Measurements from ENCODE around the gene SNRNP200. TPM values are rescaled to one million over a fixed set of nuclear protein-coding genes. Genes with fewer than 3 reads are reported as not detected.
"Not testable (repeated sequence)": the region's sequence is repeated elsewhere in the genome, so short reads cannot be mapped to it uniquely, and the experiment has no call there.

The SNRNP200 gene
- polyA plus RNA-seq, 2 donors: 52.5 to 65.6 TPM

GRCh38 chr2:96258166-96259022, 47.0 kb downstream of the SNRNP200 start:
- Histone ChIP-seq H3K4me3 (ENCODE audit: low read depth in 1 of 2, low read length in 2 of 2) (no peak overlapping the region), H3K27me3 (ENCODE audit: control insufficient read depth in 1 of 2, insufficient read depth in 2 of 2, low read length in 2 of 2) (no peaks in the 10 kb centered on the region), H3K27ac (ENCODE audit: low read depth in 2 of 2, low read length in 1 of 2) (peak overlapping the region; percentile 8 to 64), H3K9me3 (ENCODE audit: control insufficient read depth in 2 of 2, insufficient read depth in 1 of 2, low read depth in 1 of 2, low read length in 1 of 2) (no peaks in the 10 kb centered on the region), H3K4me1 (ENCODE audit: control insufficient read depth in 2 of 2, insufficient read depth in 2 of 2, low read length in 1 of 2) (peaks cover 12 to 13% of the 10 kb centered on the region in 2 donors), H3K36me3 (ENCODE audit: control insufficient read depth in 2 of 2, insufficient read depth in 2 of 2, low read length in 1 of 2) (peaks cover 11 to 19% of the 10 kb centered on the region in 2 donors)
- 79 to 86% methylated on average over 7 of the region's 7 CpGs for WGBS, 2 donors

DNA sequence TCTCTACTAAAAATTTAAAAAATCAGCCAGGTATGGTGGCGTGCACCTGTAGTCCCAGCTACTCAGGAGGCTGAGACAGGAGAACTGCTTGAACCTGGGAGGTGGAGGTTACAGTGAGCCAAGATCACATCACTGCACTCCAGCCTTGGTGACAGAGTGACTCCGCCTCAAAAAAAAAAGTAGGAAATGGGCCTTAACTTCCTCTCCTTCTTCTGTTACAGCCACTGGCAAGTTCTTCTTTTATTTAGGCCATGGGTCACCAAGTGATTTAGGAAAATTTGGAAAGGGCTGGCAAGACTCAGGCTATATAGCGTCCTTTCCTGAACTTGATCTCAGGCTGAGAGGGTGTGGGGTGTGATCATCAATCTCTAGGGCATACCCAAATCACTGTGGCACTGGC, 47.6 kb downstream of the SNRNP200 start:
- Histone ChIP-seq H3K4me1 (ENCODE audit: control insufficient read depth in 2 of 2, insufficient read depth in 2 of 2, low read length in 1 of 2) (peaks cover 12 to 13% of the 10 kb centered on the region in 2 donors), H3K36me3 (ENCODE audit: control insufficient read depth in 2 of 2, insufficient read depth in 2 of 2, low read length in 1 of 2) (peaks cover 14 to 26% of the 10 kb centered on the region in 2 donors), H3K27ac (ENCODE audit: low read depth in 2 of 2, low read length in 1 of 2) (peak overlapping the region in 1 of 2 donors; percentile 64)
- H3K4me3 ChIP-seq (ENCODE audit: low read depth in 1 of 2, low read length in 2 of 2); H3K27me3 ChIP-seq (ENCODE audit: control insufficient read depth in 1 of 2, insufficient read depth in 2 of 2, low read length in 2 of 2); H3K9me3 ChIP-seq (ENCODE audit: control insufficient read depth in 2 of 2, insufficient read depth in 1 of 2, low read depth in 1 of 2, low read length in 1 of 2): not testable (repeated sequence)
- WGBS, 2 donors: 86 to 91% methylated on average over 3 of the region's 3 CpGs

DNA sequence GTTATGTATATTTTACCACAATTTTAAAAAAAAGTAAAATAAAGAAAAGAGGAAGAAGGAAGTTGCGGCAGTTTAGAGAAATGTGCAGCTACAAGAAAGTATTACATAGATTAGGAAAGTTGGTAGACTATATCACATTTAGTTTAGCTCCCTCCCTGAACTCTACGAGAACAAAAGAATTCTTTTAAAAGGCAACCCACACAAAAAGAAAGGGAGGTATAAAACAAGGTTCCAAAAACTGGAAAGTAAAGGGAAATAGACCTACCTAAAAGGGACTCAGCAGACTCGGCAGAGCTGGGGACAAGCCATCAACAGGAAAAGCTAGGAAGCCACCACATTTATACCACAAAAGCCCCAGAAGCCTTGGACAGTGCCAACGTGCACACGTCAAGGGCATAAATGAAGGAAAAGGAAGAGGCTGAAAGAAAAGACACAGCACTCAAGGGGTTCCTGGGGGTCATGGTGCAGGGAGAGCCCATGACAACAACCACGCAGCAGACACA, 48.7 kb downstream of the SNRNP200 start:
- H3K9me3 ChIP-seq (ENCODE audit: control insufficient read depth in 2 of 2, insufficient read depth in 1 of 2, low read depth in 1 of 2, low read length in 1 of 2): no peaks in the 10 kb centered on the region
- 72 to 77% methylated on average over 6 of the region's 6 CpGs for WGBS, 2 donors
- H3K4me1 ChIP-seq (ENCODE audit: control insufficient read depth in 2 of 2, insufficient read depth in 2 of 2, low read length in 1 of 2): peaks cover 12 to 13% of the 10 kb centered on the region in 2 donors
- no peaks in the 10 kb centered on the region for H3K27me3 ChIP-seq (ENCODE audit: control insufficient read depth in 1 of 2, insufficient read depth in 2 of 2, low read length in 2 of 2)
- H3K27ac ChIP-seq (ENCODE audit: low read depth in 2 of 2, low read length in 1 of 2): no peak overlapping the region
- no peak overlapping the region for H3K4me3 ChIP-seq (ENCODE audit: low read depth in 1 of 2, low read length in 2 of 2)
- peaks cover 19 to 37% of the 10 kb centered on the region in 2 donors for H3K36me3 ChIP-seq (ENCODE audit: control insufficient read depth in 2 of 2, insufficient read depth in 2 of 2, low read length in 1 of 2)

- peaks cover 0 to 6% of the 10 kb centered on the region in 2 donors for H3K4me1 ChIP-seq (ENCODE audit: control insufficient read depth in 2 of 2, insufficient read depth in 2 of 2, low read length in 1 of 2)
- no peaks in the 10 kb centered on the region for H3K9me3 ChIP-seq (ENCODE audit: control insufficient read depth in 2 of 2, insufficient read depth in 1 of 2, low read depth in 1 of 2, low read length in 1 of 2)
- no peak overlapping the region for H3K4me3 ChIP-seq (ENCODE audit: low read depth in 1 of 2, low read length in 2 of 2)
- no peaks in the 10 kb centered on the region for H3K27me3 ChIP-seq (ENCODE audit: control insufficient read depth in 1 of 2, insufficient read depth in 2 of 2, low read length in 2 of 2)
- peak overlapping the region; percentile 6 to 17 for H3K27ac ChIP-seq (ENCODE audit: low read depth in 2 of 2, low read length in 1 of 2)
- H3K36me3 ChIP-seq (ENCODE audit: control insufficient read depth in 2 of 2, insufficient read depth in 2 of 2, low read length in 1 of 2): peaks cover 19 to 38% of the 10 kb centered on the region in 2 donors
- WGBS, 2 donors: 76 to 77% methylated on average over 11 of the region's 11 CpGs
These were observed 50.8 kb downstream of the SNRNP200 start for GRCh38 chr2:96254571-96254970.

DNA sequence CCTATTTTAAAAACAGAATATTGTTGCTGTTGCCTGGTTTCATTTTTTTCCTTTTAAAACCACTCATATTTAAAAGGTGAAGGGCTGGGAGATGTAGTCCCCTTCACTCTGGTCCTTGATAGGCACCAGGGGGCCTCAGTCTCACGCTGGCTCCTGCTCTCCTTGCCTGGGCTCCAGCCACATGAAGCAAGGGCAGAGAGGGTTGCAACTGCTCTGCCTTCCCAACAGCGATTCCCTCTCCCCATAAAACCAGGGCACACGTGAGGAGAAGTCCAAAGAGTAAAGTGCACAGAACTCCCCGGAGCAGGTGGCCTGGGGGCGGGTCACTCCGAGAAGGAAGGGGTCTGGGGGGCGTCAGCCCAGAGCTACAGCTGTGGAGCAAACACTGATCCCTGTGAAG, 52.3 kb downstream of the SNRNP200 start:
- 86% methylated on average over 7 of the region's 7 CpGs for WGBS, 2 donors
- Histone ChIP-seq H3K36me3 (ENCODE audit: control insufficient read depth in 2 of 2, insufficient read depth in 2 of 2, low read length in 1 of 2) (peaks cover 19 to 38% of the 10 kb centered on the region in 2 donors), H3K9me3 (ENCODE audit: control insufficient read depth in 2 of 2, insufficient read depth in 1 of 2, low read depth in 1 of 2, low read length in 1 of 2) (no peaks in the 10 kb centered on the region), H3K4me1 (ENCODE audit: control insufficient read depth in 2 of 2, insufficient read depth in 2 of 2, low read length in 1 of 2) (no peaks in the 10 kb centered on the region), H3K4me3 (ENCODE audit: low read depth in 1 of 2, low read length in 2 of 2) (no peak overlapping the region), H3K27ac (ENCODE audit: low read depth in 2 of 2, low read length in 1 of 2) (no peak overlapping the region), H3K27me3 (ENCODE audit: control insufficient read depth in 1 of 2, insufficient read depth in 2 of 2, low read length in 2 of 2) (no peaks in the 10 kb centered on the region)

DNA sequence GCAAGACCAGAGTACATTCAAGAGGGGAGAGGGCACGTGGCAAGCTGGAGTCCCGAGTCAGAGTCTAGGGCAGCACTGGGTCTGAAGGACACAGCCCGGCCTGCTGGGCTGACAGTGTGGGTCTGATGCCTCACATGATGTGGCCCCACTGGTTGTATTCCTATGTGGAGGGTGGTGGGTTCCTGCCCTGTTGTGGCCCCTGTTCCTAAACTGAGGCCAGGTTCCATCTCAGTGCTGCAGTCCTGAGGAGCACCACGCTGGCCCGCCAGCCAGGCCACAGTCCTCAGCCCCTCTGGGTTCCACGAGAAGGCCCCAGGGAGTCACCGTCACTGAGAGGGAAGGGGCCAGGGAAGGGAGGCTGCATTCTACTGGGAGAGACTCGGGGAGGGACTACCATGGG, 52.8 kb downstream of the SNRNP200 start:
- H3K4me3 ChIP-seq (ENCODE audit: low read depth in 1 of 2, low read length in 2 of 2): no peak overlapping the region
- H3K27ac ChIP-seq (ENCODE audit: low read depth in 2 of 2, low read length in 1 of 2): no peak overlapping the region
- H3K27me3 ChIP-seq (ENCODE audit: control insufficient read depth in 1 of 2, insufficient read depth in 2 of 2, low read length in 2 of 2): no peaks in the 10 kb centered on the region
- H3K9me3 ChIP-seq (ENCODE audit: control insufficient read depth in 2 of 2, insufficient read depth in 1 of 2, low read depth in 1 of 2, low read length in 1 of 2): no peaks in the 10 kb centered on the region
- peaks cover 19 to 38% of the 10 kb centered on the region in 2 donors for H3K36me3 ChIP-seq (ENCODE audit: control insufficient read depth in 2 of 2, insufficient read depth in 2 of 2, low read length in 1 of 2)
- 90 to 96% methylated on average over 8 of the region's 8 CpGs for WGBS, 2 donors
- no peaks in the 10 kb centered on the region for H3K4me1 ChIP-seq (ENCODE audit: control insufficient read depth in 2 of 2, insufficient read depth in 2 of 2, low read length in 1 of 2)

DNA sequence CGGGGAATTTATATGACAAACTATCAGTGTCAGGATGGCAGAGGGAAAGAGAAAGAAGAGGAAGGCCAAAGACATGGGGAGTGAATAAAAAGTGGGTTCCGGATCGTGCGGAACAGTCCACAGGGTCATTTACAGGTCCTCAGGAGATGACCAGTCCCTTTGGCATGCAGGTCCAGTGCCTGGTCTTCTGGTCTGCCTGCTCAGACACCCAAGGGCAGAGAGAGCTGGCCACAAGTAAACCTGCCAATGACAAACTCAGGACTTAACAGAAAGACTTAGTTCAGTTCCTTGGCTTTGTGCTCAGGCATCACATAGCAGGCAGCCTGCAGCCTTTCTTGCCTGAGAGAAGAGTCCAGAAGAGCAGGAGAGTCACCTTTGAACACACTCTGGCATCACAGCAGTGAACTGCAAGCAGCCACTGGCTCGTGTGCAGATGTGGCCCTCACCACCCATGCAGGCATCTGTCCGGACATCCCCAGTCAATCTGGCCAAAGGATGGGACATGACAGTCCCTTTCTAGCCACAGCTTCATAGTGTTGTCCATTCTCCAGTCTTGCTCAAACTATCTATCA, 53.5 kb downstream of the SNRNP200 start:
- no peaks in the 10 kb centered on the region for H3K4me1 ChIP-seq (ENCODE audit: control insufficient read depth in 2 of 2, insufficient read depth in 2 of 2, low read length in 1 of 2)
- no peak overlapping the region for H3K4me3 ChIP-seq (ENCODE audit: low read depth in 1 of 2, low read length in 2 of 2)
- H3K9me3 ChIP-seq (ENCODE audit: control insufficient read depth in 2 of 2, insufficient read depth in 1 of 2, low read depth in 1 of 2, low read length in 1 of 2): no peaks in the 10 kb centered on the region
- H3K27ac ChIP-seq (ENCODE audit: low read depth in 2 of 2, low read length in 1 of 2): peak overlapping the region in 1 of 2 donors; percentile 43
- H3K27me3 ChIP-seq (ENCODE audit: control insufficient read depth in 1 of 2, insufficient read depth in 2 of 2, low read length in 2 of 2): no peaks in the 10 kb centered on the region
- H3K36me3 ChIP-seq (ENCODE audit: control insufficient read depth in 2 of 2, insufficient read depth in 2 of 2, low read length in 1 of 2): peaks cover 19 to 38% of the 10 kb centered on the region in 2 donors
- 61 to 67% methylated on average over 6 of the region's 6 CpGs for WGBS, 2 donors

DNA sequence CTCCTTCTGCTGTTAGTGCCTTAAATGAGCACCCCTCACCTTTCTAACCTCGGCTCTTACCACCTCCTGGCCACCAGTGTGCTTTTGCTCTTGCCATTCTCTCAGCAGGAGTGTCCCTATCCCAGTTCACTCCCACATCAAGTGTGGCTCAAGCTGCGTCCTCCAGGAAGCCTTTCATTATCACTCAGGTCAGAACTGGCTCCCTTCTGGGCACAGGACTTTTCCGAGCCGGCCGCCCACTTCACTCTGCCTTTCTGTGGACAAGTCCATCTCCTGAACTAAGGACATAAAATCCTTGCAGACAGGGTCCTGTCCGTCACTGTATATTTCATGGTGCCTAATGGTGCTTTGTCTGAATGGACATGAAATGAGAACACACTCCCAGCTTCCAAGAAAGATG, 55.2 kb downstream of the SNRNP200 start:
- 86 to 88% methylated on average over 6 of the region's 6 CpGs for WGBS, 2 donors
- Histone ChIP-seq H3K27me3 (ENCODE audit: control insufficient read depth in 1 of 2, insufficient read depth in 2 of 2, low read length in 2 of 2) (no peaks in the 10 kb centered on the region), H3K27ac (ENCODE audit: low read depth in 2 of 2, low read length in 1 of 2) (no peak overlapping the region), H3K4me1 (ENCODE audit: control insufficient read depth in 2 of 2, insufficient read depth in 2 of 2, low read length in 1 of 2) (peaks cover 0 to 3% of the 10 kb centered on the region in 2 donors), H3K36me3 (ENCODE audit: control insufficient read depth in 2 of 2, insufficient read depth in 2 of 2, low read length in 1 of 2) (peaks cover 19 to 35% of the 10 kb centered on the region in 2 donors), H3K4me3 (ENCODE audit: low read depth in 1 of 2, low read length in 2 of 2) (no peak overlapping the region), H3K9me3 (ENCODE audit: control insufficient read depth in 2 of 2, insufficient read depth in 1 of 2, low read depth in 1 of 2, low read length in 1 of 2) (no peaks in the 10 kb centered on the region)

GRCh38 chr2:96249654-96250053, 55.7 kb downstream of the SNRNP200 start:
- Histone ChIP-seq H3K4me1 (ENCODE audit: control insufficient read depth in 2 of 2, insufficient read depth in 2 of 2, low read length in 1 of 2) (peaks cover 0 to 3% of the 10 kb centered on the region in 2 donors), H3K27ac (ENCODE audit: low read depth in 2 of 2, low read length in 1 of 2) (peak overlapping the region in 1 of 2 donors; percentile 46), H3K9me3 (ENCODE audit: control insufficient read depth in 2 of 2, insufficient read depth in 1 of 2, low read depth in 1 of 2, low read length in 1 of 2) (no peaks in the 10 kb centered on the region), H3K27me3 (ENCODE audit: control insufficient read depth in 1 of 2, insufficient read depth in 2 of 2, low read length in 2 of 2) (no peaks in the 10 kb centered on the region), H3K4me3 (ENCODE audit: low read depth in 1 of 2, low read length in 2 of 2) (no peak overlapping the region), H3K36me3 (ENCODE audit: control insufficient read depth in 2 of 2, insufficient read depth in 2 of 2, low read length in 1 of 2) (peaks cover 17 to 31% of the 10 kb centered on the region in 2 donors)
- WGBS, 2 donors: 88 to 92% methylated on average over 9 of the region's 9 CpGs
